VCaP (cell line): ENCODE data around the gene DYNC1LI1.

Source experiments
- H3K27ac ChIP-seq: fragments of 450-650 bp; 2 replicates; pipeline ENCODE4 v1.5.1; 2017
- TF ChIP-seq, protein P1 (sequence below): fragments of 450-650 bp; conservative IDR thresholded peaks from 2 replicates; pipeline ENCODE4 v1.5.1; 2017; ENCODE audit warnings: mild to moderate bottlenecking, moderate library complexity

DYNC1LI1 gene

DNA sequence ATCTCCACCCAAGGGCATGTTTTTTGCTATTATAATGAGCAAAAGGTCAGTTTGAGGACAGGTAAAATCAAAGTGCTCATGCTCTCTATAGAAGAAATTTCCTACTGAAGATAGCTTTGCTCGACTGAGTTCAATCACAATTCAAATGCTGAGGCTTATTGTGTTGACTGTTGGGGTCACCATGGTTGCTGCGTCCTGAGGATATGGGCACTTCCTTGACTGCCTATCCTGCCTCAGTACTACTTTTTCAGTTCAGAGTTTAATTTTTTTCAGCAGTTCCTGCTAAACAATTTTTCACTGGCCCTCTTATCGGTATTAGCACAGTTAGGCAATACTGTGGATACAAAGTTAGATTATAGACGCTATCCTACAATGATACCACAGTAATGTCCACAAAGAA, 64.2 kb downstream of the DYNC1LI1 start:
- TF ChIP-seq, protein P1, sequence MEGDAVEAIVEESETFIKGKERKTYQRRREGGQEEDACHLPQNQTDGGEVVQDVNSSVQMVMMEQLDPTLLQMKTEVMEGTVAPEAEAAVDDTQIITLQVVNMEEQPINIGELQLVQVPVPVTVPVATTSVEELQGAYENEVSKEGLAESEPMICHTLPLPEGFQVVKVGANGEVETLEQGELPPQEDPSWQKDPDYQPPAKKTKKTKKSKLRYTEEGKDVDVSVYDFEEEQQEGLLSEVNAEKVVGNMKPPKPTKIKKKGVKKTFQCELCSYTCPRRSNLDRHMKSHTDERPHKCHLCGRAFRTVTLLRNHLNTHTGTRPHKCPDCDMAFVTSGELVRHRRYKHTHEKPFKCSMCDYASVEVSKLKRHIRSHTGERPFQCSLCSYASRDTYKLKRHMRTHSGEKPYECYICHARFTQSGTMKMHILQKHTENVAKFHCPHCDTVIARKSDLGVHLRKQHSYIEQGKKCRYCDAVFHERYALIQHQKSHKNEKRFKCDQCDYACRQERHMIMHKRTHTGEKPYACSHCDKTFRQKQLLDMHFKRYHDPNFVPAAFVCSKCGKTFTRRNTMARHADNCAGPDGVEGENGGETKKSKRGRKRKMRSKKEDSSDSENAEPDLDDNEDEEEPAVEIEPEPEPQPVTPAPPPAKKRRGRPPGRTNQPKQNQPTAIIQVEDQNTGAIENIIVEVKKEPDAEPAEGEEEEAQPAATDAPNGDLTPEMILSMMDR, result no peak
- H3K27ac ChIP-seq, result no peak overlapping the region

- H3K27ac ChIP-seq, result peak overlapping the region; percentile 90
- TF ChIP-seq, protein P1, result no peak
Measured at GRCh38 chr3:32502946-32503286, 67.7 kb downstream of the DYNC1LI1 start.

DNA sequence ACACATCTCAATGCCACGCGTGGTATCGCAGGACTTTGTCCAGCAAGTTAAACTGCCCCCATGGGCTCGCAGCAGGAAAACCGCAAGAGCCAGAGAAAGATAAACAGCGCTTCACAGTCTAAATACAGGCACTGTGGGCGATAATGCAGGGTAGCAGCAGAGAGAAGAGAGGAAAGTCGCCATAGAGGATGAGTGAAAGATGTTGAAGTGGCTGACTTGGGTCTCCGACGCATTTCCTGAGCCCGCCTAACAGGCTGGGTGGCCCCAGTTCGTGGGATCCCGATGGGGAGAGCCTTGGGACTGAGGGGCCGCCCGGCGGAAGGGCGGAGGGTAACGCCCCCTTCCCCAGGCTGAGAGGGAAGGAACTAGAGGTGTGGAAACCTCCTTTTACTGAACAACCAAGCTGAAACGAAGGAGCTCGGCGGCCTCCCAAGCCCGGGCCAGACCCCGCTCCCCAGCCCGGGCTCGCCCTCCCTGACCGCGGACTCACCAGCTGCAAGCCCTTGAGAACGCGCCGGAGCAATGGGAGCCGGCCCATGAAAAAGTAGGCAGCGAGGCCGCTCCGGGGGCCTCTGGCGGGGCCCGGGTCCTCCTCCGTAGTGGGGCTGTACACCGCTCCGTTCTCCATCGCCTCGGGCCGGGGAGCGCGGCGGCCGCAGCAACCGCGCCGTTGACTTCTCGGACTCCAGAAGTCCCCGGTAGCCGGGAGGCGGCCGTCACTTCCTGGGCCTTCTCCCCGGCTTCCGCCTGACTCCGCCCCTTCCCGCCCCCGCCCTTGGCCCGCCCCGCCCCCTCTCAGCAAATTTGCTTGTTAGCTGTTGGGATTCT, 68.3 kb downstream of the DYNC1LI1 start, which contains the start of gene CMTM6:
CMTM6 (minus strand) TSS at position 735 of the 828 bp plus-strand sequence; CDS start at position 628, 107 bp downstream.
- peak within 1 kb of the TSS; percentile 90 for H3K27ac ChIP-seq
- TF ChIP-seq, protein P1, result no peak; the same call in 1 of the 2 replicates

- TF ChIP-seq, protein P1, result no peak
- H3K27ac ChIP-seq, result peak overlapping the region; percentile 90
Measured at GRCh38 chr3:32501783-32502117, 68.9 kb downstream of the DYNC1LI1 start.

GRCh38 chr3:32500880-32501782, 69.5 kb downstream of the DYNC1LI1 start:
- peak overlapping the region; percentile 90 for H3K27ac ChIP-seq
- TF ChIP-seq, protein P1, result no peak

DNA sequence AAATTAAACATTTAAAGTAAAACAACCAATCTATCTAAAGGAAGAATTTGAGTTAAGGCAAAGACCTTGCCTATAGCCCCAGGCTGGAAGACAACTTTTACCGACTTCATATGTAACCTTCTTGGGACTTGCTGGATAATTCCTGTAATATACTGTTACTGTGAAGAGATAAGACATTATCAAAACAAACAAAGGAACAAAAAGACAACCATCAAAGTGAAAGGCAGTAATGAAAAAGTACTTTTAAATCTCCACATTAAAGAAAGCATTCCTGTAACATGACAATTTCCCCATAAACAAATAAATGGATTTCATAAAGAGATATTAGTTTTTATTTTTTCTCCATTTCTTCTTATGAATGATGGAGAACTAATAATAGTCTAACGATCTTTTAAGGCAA, 70.4 kb downstream of the DYNC1LI1 start:
- TF ChIP-seq, protein P1, result no peak
- H3K27ac ChIP-seq, result peak overlapping the region; percentile 90

GRCh38 chr3:32499585-32499984, 71.1 kb downstream of the DYNC1LI1 start:
- H3K27ac ChIP-seq, result peak overlapping the region; percentile 90
- TF ChIP-seq, protein P1, result no peak
